K562 (cell line): ENCODE data around the gene IP6K2. TPM values are rescaled to one million over a fixed set of nuclear protein-coding genes. Genes with fewer than 3 reads are reported as not detected.

Source experiments
- ATAC-seq: fragments of 200-7000 bp; cut with Tn5 transposase; 3 replicates; pipeline ENCODE4 v1.9.1; 2020; ENCODE audit warnings: moderate library complexity
- BruUV-seq: library from RNA; stranded (reverse); fragments of 400-500 nt; replicated peaks from 2 replicates; lab custom pipeline; 2021; lab: Mats Ljungman, UMichigan
- CTCF ChIA-PET: fragments of 300-600 bp; formaldehyde crosslinking; extraction: SDS; loops from one replicate; lab custom pipeline; 2021; ENCODE audit warnings: low intra/inter-chr PET ratio; lab: Yijun Ruan, JAX
- POLR2A ChIA-PET: fragments of 300-600, 350-650 bp; sonication (Branson Sonifier 250); formaldehyde crosslinking; extraction: SDS; loops from one replicate; lab custom pipeline; 2021; ENCODE audit warnings: antibody characterized with exemption, inconsistent platforms; lab: Yijun Ruan, JAX
- DNase-seq, 4 experiments: peaks; one replicate each; pipeline versions ENCODE4 v3.0.0 to v3.0.0-alpha.2; 2011 to 2018; ENCODE audit warnings: low spot score in 3 of 4, mixed read lengths in 3 of 4; ENCODE audit errors: extremely low read depth in 1 of 4
- FAIRE-seq: peaks from 2 replicates; lab custom pipeline; 2011; peaks lifted over from hg19 to GRCh38; lab: Jason Lieb, UNC
- H2AFZ ChIP-seq: 2 replicates; pipeline ENCODE4 v1.6.0; 2011; ENCODE audit warnings: low read depth, low read length, control low read depth, inconsistent platforms
- H3K27ac ChIP-seq: fragments of 200-600 bp; 3 replicates; pipeline ENCODE4 v1.8.0; 2011; ENCODE audit warnings: low read depth, mild to moderate bottlenecking, control low read depth, inconsistent platforms, low read length, moderate library complexity, mixed read lengths; ENCODE audit errors: extremely low read depth
- H3K27me3 ChIP-seq, 2 experiments: fragments of 300-600 bp in 1 of 2; 2 replicates in 1 of 2; 3 replicates in 1 of 2; pipeline versions ENCODE4 v1.6.0 to v1.8.0; 2011; ENCODE audit warnings: inconsistent platforms in 2 of 2, low read length in 2 of 2, mild to moderate bottlenecking in 1 of 2, mixed read lengths in 1 of 2, moderate library complexity in 1 of 2; ENCODE audit not compliant: control insufficient read depth in 2 of 2, insufficient read depth in 2 of 2
- H3K36me3 ChIP-seq: fragments of 300-600 bp; 3 replicates; pipeline ENCODE4 v1.8.0; 2011; ENCODE audit warnings: mild to moderate bottlenecking, low read length, inconsistent platforms; ENCODE audit not compliant: control insufficient read depth, insufficient read depth
- H3K4me1 ChIP-seq, 2 experiments: fragments of 200-600 bp in 1 of 2; replicated peaks in 1 of 2; 2 replicates in 1 of 2; 3 replicates in 1 of 2; pipeline versions ENCODE4 v1.5.1 to v1.8.0; 2011; ENCODE audit warnings: inconsistent platforms in 2 of 2, low read length in 2 of 2, mild to moderate bottlenecking in 1 of 2, mixed read lengths in 1 of 2, moderate library complexity in 1 of 2; ENCODE audit not compliant: control insufficient read depth in 2 of 2, insufficient read depth in 2 of 2
- H3K4me2 ChIP-seq: 2 replicates; pipeline ENCODE4 v1.6.1; 2011; ENCODE audit warnings: low read length, control low read depth, inconsistent platforms, mixed read lengths; ENCODE audit not compliant: insufficient read depth
- H3K4me3 ChIP-seq: fragments of 200-600 bp; sonication (generic), shearing (Covaris generic); 2 replicates; pipeline ENCODE4 v1.5.1; 2016; ENCODE audit warnings: control low read depth, inconsistent platforms
- H3K79me2 ChIP-seq: fragments of 200-600 bp; 3 replicates; pipeline ENCODE4 v1.8.0; 2011; ENCODE audit warnings: low read length, inconsistent platforms; ENCODE audit not compliant: control insufficient read depth, insufficient read depth
- H3K9ac ChIP-seq, 2 experiments: 2 replicates each; pipeline versions ENCODE4 v1.6.0 to v1.6.1; 2011; ENCODE audit warnings: low read depth in 2 of 2, low read length in 2 of 2, control low read depth in 1 of 2, inconsistent platforms in 1 of 2, mild to moderate bottlenecking in 1 of 2, mixed read lengths in 1 of 2; ENCODE audit not compliant: insufficient read depth in 1 of 2
- H3K9me1 ChIP-seq: one replicate; pipeline ENCODE4 v1.6.0; 2011; ENCODE audit warnings: inconsistent platforms, mild to moderate bottlenecking, low read length, moderate library complexity; ENCODE audit not compliant: control insufficient read depth, insufficient read depth
- H3K9me3 ChIP-seq: replicated peaks from 2 replicates; pipeline ENCODE4 v1.5.1; 2011; ENCODE audit warnings: low read depth, low read length, inconsistent platforms; ENCODE audit not compliant: control insufficient read depth, insufficient read depth
- H4K20me1 ChIP-seq: replicated peaks from 2 replicates; pipeline ENCODE4 v1.6.1; 2011; ENCODE audit warnings: low read length, inconsistent platforms, mixed read lengths; ENCODE audit not compliant: control insufficient read depth, insufficient read depth
- CAMTA2 ChIP-seq: fragments of 250-450 bp; sonication (Bioruptor Pico); conservative IDR thresholded peaks from 2 replicates; pipeline ENCODE4 v1.5.1; 2022
- FOXP4 ChIP-seq: sonication (generic); formaldehyde crosslinking; IDR thresholded peaks from 2 replicates; pipeline ENCODE4 v1.8.0; 2022; ENCODE audit warnings: mild to moderate bottlenecking, missing genetic modification reagents, borderline replicate concordance
- KAT2B ChIP-seq: IDR thresholded peaks from one replicate; pipeline ENCODE4 v1.6.1; 2012; ENCODE audit warnings: low read depth, mild to moderate bottlenecking, control low read depth, inconsistent platforms, low read length, moderate library complexity
- LCOR ChIP-seq: sonication (generic); formaldehyde crosslinking; IDR thresholded peaks from 2 replicates; pipeline ENCODE4 v1.8.0; 2022; ENCODE audit warnings: mild to moderate bottlenecking, missing genetic modification reagents
- PHF20 ChIP-seq: fragments of 450-650 bp; IDR thresholded peaks from 2 replicates; pipeline ENCODE4 v1.6.1; 2018; ENCODE audit not compliant: partially characterized antibody
- RBM25 ChIP-seq: fragments of 200-400 bp; formaldehyde crosslinking; IDR thresholded peaks from 2 replicates; pipeline ENCODE4 v1.6.1; 2018; ENCODE audit warnings: low read length, low read depth, moderate library complexity; ENCODE audit not compliant: severe bottlenecking
- ZNF212 ChIP-seq: fragments of 450-650 bp; formaldehyde crosslinking; IDR thresholded peaks from 2 replicates; pipeline ENCODE4 v1.4.0; 2020; ENCODE audit warnings: mild to moderate bottlenecking
- WGBS: fragments of 100-300 bp; shearing (Covaris generic); methylation state at CpG from one replicate; pipeline ENCODE4 v1.1.6; 2016; ENCODE audit warnings: low coverage, mixed read lengths; ENCODE audit not compliant: insufficient coverage; ENCODE audit errors: missing lambda C conversion rate; 5-methylcytosine and 5-hydroxymethylcytosine counted together
- in situ Hi-C: fragments of 300-500 bp; cut with MboI; formaldehyde crosslinking; loops from 4 replicates; pipeline ENCODE4 v1.15.0; 2018; ENCODE audit warnings: inconsistent platforms, mixed read lengths
- intact Hi-C: fragments of 100-400 bp; cut with micrococcal nuclease; formaldehyde crosslinking; loops from 2 replicates; pipeline ENCODE4 v1.14.2; 2022
- polyA plus RNA-seq, 8 experiments: library from polyadenylated mRNA; depleted of rRNA in 4 of 8; stranded (reverse) in 5 of 8; unstranded in 3 of 8; fragments of >200 nt; fragmentation: Nextera tagmentation in 2 of 8; fragmentation: Illumina TruSeq in 1 of 8; extraction: Ambion mirVana in 2 of 8; extraction: Trizol in 1 of 8; gene quantifications; 2 replicates each; pipeline versions ENCODE4 v1.2.1 to v1.2.3, GENCODE V29; 2011 to 2014; ENCODE audit warnings: inconsistent platforms in 1 of 8, missing spikeins in 1 of 8
- total RNA-seq, 7 experiments: library from RNA; depleted of rRNA in 6 of 7; stranded (reverse); fragments of >200 nt in 6 of 7; fragmentation: Illumina TruSeq in 2 of 7; extraction: Trizol in 2 of 7; gene quantifications; 2 replicates each; pipeline versions ENCODE4 v1.2.1 to v1.2.3, GENCODE V29; 2011 to 2021; ENCODE audit warnings: low replicate concordance in 1 of 7
- TF ChIP-seq, protein P1 (sequence below), 2 experiments: fragments of 450-650 bp; conservative IDR thresholded peaks; 2 replicates each; pipeline ENCODE4 v1.6.1; 2017; ENCODE audit warnings: mild to moderate bottlenecking in 2 of 2, moderate library complexity in 2 of 2
- TF ChIP-seq, protein P2 (sequence below): fragments of 450-650 bp; IDR thresholded peaks from one replicate; pipeline ENCODE4 v1.6.1; 2018; ENCODE audit warnings: mild to moderate bottlenecking, moderate library complexity; ENCODE audit not compliant: partially characterized antibody

Gene IP6K2
- total and polyA plus RNA-seq, 9 of the 15 experiments (the other 6 are each of a cell fraction or from before 2014, with no cell fraction given): 19.6 to 78.1 (median 48.0) TPM

DNA sequence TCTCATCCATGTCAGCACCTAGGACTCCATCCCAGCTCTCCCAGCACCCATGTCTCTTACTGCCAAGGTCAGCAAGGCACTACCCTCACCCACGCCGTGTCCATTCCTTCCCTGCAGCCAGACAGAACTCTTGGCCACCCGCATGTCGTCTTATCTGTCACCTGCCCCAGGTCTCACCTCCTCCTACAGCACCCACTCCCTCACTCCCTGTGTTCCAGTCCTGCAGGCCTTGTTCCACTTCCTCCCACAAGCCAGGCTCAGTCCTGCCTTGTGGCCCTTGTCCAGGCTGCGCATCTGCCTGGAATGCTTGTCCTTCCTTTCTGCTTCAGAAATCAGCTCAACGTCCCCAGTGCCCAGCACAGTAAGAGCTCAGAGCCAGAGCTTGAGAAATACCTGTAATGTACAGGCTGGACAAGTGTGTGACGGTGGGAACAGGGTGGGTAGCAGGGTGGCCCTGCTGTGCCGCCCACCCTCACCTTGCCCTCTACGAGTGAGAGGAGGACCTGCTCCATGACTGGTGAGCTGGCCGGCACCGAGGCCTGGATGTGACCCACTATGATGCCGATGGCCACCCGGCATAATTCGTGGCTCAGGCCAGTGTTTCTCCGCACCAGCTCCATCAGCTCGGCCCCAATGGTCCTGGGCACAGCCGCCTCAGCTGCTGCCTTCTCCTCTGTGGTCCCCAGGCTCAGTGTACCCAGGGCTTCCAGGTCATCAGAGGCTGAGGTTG, 36.0 kb downstream of the IP6K2 start:
- TF ChIP-seq KAT2B (no peak), RBM25 (no peak), ZNF212 (CRISPR knock-in tag) (no peak), FOXP4 (CRISPR knock-in tag) (no peak), LCOR (CRISPR knock-in tag) (no peak), CAMTA2 (CRISPR knock-in tag) (no peak), PHF20 (no peak)
- TF ChIP-seq, protein P1, sequence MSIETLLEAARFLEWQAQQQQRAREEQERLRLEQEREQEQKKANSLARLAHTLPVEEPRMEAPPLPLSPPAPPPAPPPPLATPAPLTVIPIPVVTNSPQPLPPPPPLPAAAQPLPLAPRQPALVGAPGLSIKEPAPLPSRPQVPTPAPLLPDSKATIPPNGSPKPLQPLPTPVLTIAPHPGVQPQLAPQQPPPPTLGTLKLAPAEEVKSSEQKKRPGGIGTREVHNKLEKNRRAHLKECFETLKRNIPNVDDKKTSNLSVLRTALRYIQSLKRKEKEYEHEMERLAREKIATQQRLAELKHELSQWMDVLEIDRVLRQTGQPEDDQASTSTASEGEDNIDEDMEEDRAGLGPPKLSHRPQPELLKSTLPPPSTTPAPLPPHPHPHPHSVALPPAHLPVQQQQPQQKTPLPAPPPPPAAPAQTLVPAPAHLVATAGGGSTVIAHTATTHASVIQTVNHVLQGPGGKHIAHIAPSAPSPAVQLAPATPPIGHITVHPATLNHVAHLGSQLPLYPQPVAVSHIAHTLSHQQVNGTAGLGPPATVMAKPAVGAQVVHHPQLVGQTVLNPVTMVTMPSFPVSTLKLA (conservative IDR thresholded peaks at IDR 0.05): no peak
- TF ChIP-seq, protein P2, sequence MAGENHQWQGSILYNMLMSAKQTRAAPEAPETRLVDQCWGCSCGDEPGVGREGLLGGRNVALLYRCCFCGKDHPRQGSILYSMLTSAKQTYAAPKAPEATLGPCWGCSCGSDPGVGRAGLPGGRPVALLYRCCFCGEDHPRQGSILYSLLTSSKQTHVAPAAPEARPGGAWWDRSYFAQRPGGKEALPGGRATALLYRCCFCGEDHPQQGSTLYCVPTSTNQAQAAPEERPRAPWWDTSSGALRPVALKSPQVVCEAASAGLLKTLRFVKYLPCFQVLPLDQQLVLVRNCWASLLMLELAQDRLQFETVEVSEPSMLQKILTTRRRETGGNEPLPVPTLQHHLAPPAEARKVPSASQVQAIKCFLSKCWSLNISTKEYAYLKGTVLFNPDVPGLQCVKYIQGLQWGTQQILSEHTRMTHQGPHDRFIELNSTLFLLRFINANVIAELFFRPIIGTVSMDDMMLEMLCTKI: no peak
- Histone ChIP-seq H3K9me3 (no peaks in the 10 kb centered on the region), H4K20me1 (peaks cover 10% of the 10 kb centered on the region; the same call in 1 of the 2 replicates), H3K4me1 (peaks cover 18 to 23% of the 10 kb centered on the region in 2 experiments; a peak in 4 of 5 replicates), H3K36me3 (peaks cover 56% of the 10 kb centered on the region; the same call in 2 of the 3 replicates), H3K9ac (no peak overlapping the region), H2AFZ (no peak overlapping the region), H3K4me3 (no peak overlapping the region), H3K27ac (no peak overlapping the region), H3K79me2 (peaks cover 27% of the 10 kb centered on the region), H3K9me1 (no peaks in the 10 kb centered on the region), H3K4me2 (no peak overlapping the region), H3K27me3 (no peaks in the 10 kb centered on the region)
- no TSS peak for BruUV-seq
- ChIA-PET POLR2A (interaction anchor here (0.7 to 1.3 kb wide), 3 partner anchors 8 to 177 kb away, joined by 3 to 4 read pairs (median 3); no protein-coding TSS in a partner anchor), CTCF (no interaction called here)
- in situ Hi-C loops: no loop called here
- no peak for DNase-seq
- 99% methylated on average over 12 of the region's 17 CpGs for WGBS
- no peak for ATAC-seq
- intact Hi-C loops: no loop called here
- FAIRE-seq: no peak
